NCI-H446 (cell line): ENCODE data around the gene METTL22.

Experiments
- DNase-seq, 2 experiments: peaks; one replicate each; lab custom pipeline; 2025; lab: John Stamatoyannopoulos, UW

The METTL22 gene

GRCh38 chr16:8694795-8695728, 73.6 kb downstream of the METTL22 start:
- DNase-seq: no peak

- no peak for DNase-seq
These were observed 75.4 kb downstream of the METTL22 start for GRCh38 chr16:8696880-8697279.

GRCh38 chr16:8697965-8698364, 76.5 kb downstream of the METTL22 start:
- no peak for DNase-seq
